H1 (cell line): ENCODE data around the gene RAB4B. TPM values are rescaled to one million over a fixed set of nuclear protein-coding genes. Genes with fewer than 3 reads are reported as not detected.
"Not testable (repeated sequence)": the region's sequence is repeated elsewhere in the genome, so short reads cannot be mapped to it uniquely, and the experiment has no call there.

Experiments used
- CTCF ChIA-PET: fragments of 300-600 bp; sonication (Branson Sonifier 250); formaldehyde crosslinking; loops from one replicate; lab custom pipeline; 2021; ENCODE audit not compliant: partially characterized antibody; lab: Charles Lee
- POLR2A ChIA-PET: fragments of 300-600 bp; sonication (Branson Sonifier 250); formaldehyde crosslinking; loops from one replicate; lab custom pipeline; 2021; ENCODE audit warnings: inconsistent platforms; ENCODE audit not compliant: partially characterized antibody; lab: Charles Lee
- DNase-seq, 2 experiments: peaks; one replicate each; pipeline versions ENCODE4 v3.0.0 to v3.0.0-alpha.2; 2010 to 2022; ENCODE audit warnings: low spot score in 2 of 2, low read depth in 1 of 2, mixed read lengths in 1 of 2
- FAIRE-seq: peaks from 2 replicates; lab custom pipeline; 2011; peaks lifted over from hg19 to GRCh38; lab: Jason Lieb, UNC
- H2AFZ ChIP-seq: 2 replicates; pipeline ENCODE4 v1.8.1; 2012; ENCODE audit warnings: low read length, inconsistent platforms
- H2AK5ac ChIP-seq: 2 replicates; pipeline ENCODE4 v1.6.1; 2013; ENCODE audit warnings: low read depth, low read length
- H2BK120ac ChIP-seq: replicated peaks from 2 replicates; pipeline ENCODE3; 2013; ENCODE audit warnings: low read depth, low read length, inconsistent platforms
- H2BK12ac ChIP-seq: 2 replicates; pipeline ENCODE4 v1.6.1; 2013; ENCODE audit warnings: low read depth, low read length
- H2BK15ac ChIP-seq: 2 replicates; pipeline ENCODE4 v1.6.1; 2013; ENCODE audit warnings: low read length
- H2BK20ac ChIP-seq: 2 replicates; pipeline ENCODE4 v1.6.1; 2013; ENCODE audit warnings: low read length
- H2BK5ac ChIP-seq: 2 replicates; pipeline ENCODE4 v1.6.1; 2013; ENCODE audit warnings: low read depth, low read length
- H3K14ac ChIP-seq: 2 replicates; pipeline ENCODE4 v1.6.1; 2013; ENCODE audit warnings: inconsistent platforms; ENCODE audit not compliant: insufficient read length
- H3K18ac ChIP-seq: 2 replicates; pipeline ENCODE4 v1.6.1; 2013; ENCODE audit warnings: low read length; ENCODE audit errors: extremely low read depth
- H3K23ac ChIP-seq: 2 replicates; pipeline ENCODE4 v1.6.1; 2013; ENCODE audit warnings: inconsistent platforms; ENCODE audit not compliant: insufficient read length
- H3K23me2 ChIP-seq: 2 replicates; pipeline ENCODE4 v1.6.1; 2013; ENCODE audit warnings: low read depth, low read length
- H3K27ac ChIP-seq: 2 replicates; pipeline ENCODE4 v1.6.1; 2011; ENCODE audit warnings: low read depth, low read length, inconsistent platforms
- H3K27me3 ChIP-seq, 4 experiments: replicated peaks in 1 of 4; 1 replicate in 1 of 4; 2 replicates in 3 of 4; pipeline versions ENCODE4 v1.6.1 to v1.8.1; 2011 to 2013; ENCODE audit warnings: low read length in 3 of 4, mild to moderate bottlenecking in 3 of 4, inconsistent platforms in 2 of 4, mixed read lengths in 2 of 4, moderate library complexity in 1 of 4; ENCODE audit not compliant: control insufficient read depth in 3 of 4, insufficient read depth in 3 of 4; ENCODE audit errors: extremely low read depth in 1 of 4
- H3K36me3 ChIP-seq, 4 experiments: 2 replicates each; pipeline versions ENCODE4 v1.6.1 to v1.8.1; 2011 to 2013; ENCODE audit warnings: mild to moderate bottlenecking in 4 of 4, low read length in 3 of 4, moderate library complexity in 2 of 4, control low read depth in 1 of 4, inconsistent platforms in 1 of 4; ENCODE audit not compliant: insufficient read depth in 4 of 4, control insufficient read depth in 2 of 4
- H3K4ac ChIP-seq: replicated peaks from 2 replicates; pipeline ENCODE3; 2013; ENCODE audit warnings: low read length, low read depth, mixed read lengths, inconsistent platforms; ENCODE audit not compliant: insufficient read length
- H3K4me1 ChIP-seq, 4 experiments: replicated peaks in 1 of 4; 1 replicate in 1 of 4; 2 replicates in 3 of 4; pipeline versions ENCODE4 v1.6.1 to v1.8.1; 2011 to 2013; ENCODE audit warnings: low read length in 3 of 4, inconsistent platforms in 2 of 4, mixed read lengths in 1 of 4; ENCODE audit not compliant: insufficient read depth in 4 of 4, control insufficient read depth in 3 of 4
- H3K4me2 ChIP-seq, 2 experiments: 2 replicates each; pipeline versions ENCODE4 v1.6.1 to v1.8.1; 2011 to 2013; ENCODE audit warnings: low read depth in 2 of 2, low read length in 2 of 2, control low read depth in 1 of 2, inconsistent platforms in 1 of 2, mild to moderate bottlenecking in 1 of 2; ENCODE audit not compliant: insufficient read depth in 1 of 2
- H3K4me3 ChIP-seq, 4 experiments: fragments of 200-600, 300-600 bp in 1 of 4; sonication (generic), shearing (Covaris generic), sonication (Bioruptor Twin) in 1 of 4; 2 replicates each; pipeline versions ENCODE4 v1.5.1 to v1.8.1; 2011 to 2016; ENCODE audit warnings: low read length in 4 of 4, low read depth in 3 of 4, control low read depth in 2 of 4, inconsistent platforms in 2 of 4, mild to moderate bottlenecking in 2 of 4, mixed read lengths in 1 of 4, moderate library complexity in 1 of 4; ENCODE audit not compliant: insufficient read depth in 2 of 4; ENCODE audit errors: extremely low read depth in 1 of 4
- H3K56ac ChIP-seq: replicated peaks from 2 replicates; pipeline ENCODE3; 2013; ENCODE audit warnings: low read depth, mild to moderate bottlenecking, mixed read lengths, low read length, inconsistent platforms; ENCODE audit not compliant: insufficient read length
- H3K79me1 ChIP-seq: 2 replicates; pipeline ENCODE4 v1.6.1; 2013; ENCODE audit warnings: low read depth, low read length, control low read depth
- H3K79me2 ChIP-seq, 2 experiments: 2 replicates each; pipeline versions ENCODE4 v1.6.1 to v1.8.1; 2012 to 2013; ENCODE audit warnings: low read length in 2 of 2, mild to moderate bottlenecking in 2 of 2, inconsistent platforms in 1 of 2; ENCODE audit not compliant: insufficient read depth in 2 of 2, control insufficient read depth in 1 of 2
- H3K9ac ChIP-seq, 4 experiments: replicated peaks in 1 of 4; 1 replicate in 1 of 4; 2 replicates in 3 of 4; pipeline versions ENCODE4 v1.6.1 to v1.8.1; 2011 to 2013; ENCODE audit warnings: low read depth in 3 of 4, low read length in 3 of 4, control low read depth in 2 of 4, mild to moderate bottlenecking in 2 of 4, moderate library complexity in 2 of 4, inconsistent platforms in 1 of 4; ENCODE audit errors: extremely low read depth in 1 of 4
- H3K9me3 ChIP-seq, 2 experiments: 2 replicates each; pipeline versions ENCODE4 v1.6.1 to v1.8.1; 2012 to 2013; ENCODE audit warnings: mild to moderate bottlenecking in 2 of 2, moderate library complexity in 2 of 2, control low read depth in 1 of 2, inconsistent platforms in 1 of 2, low read depth in 1 of 2, low read length in 1 of 2, mixed read lengths in 1 of 2; ENCODE audit not compliant: insufficient read depth in 2 of 2
- H4K20me1 ChIP-seq, 2 experiments: replicated peaks in 1 of 2; 2 replicates each; pipeline versions ENCODE3 to v1.8.1; 2011 to 2013; ENCODE audit warnings: inconsistent platforms in 2 of 2, low read length in 2 of 2, mild to moderate bottlenecking in 1 of 2; ENCODE audit not compliant: insufficient read depth in 2 of 2, control insufficient read depth in 1 of 2
- H4K5ac ChIP-seq: 2 replicates; pipeline ENCODE4 v1.6.1; 2013; ENCODE audit warnings: low read length, low read depth, mixed read lengths, inconsistent platforms; ENCODE audit not compliant: insufficient read length
- H4K8ac ChIP-seq: 2 replicates; pipeline ENCODE4 v1.8.0; 2013; ENCODE audit warnings: mild to moderate bottlenecking, moderate library complexity, low read length, inconsistent platforms; ENCODE audit not compliant: insufficient read depth; ENCODE audit errors: extremely low read depth
- H4K91ac ChIP-seq: replicated peaks from 2 replicates; pipeline ENCODE3; 2013; ENCODE audit warnings: low read length, mixed read lengths, inconsistent platforms; ENCODE audit not compliant: insufficient read length
- WGBS, 2 experiments: shearing (Covaris generic) in 1 of 2; methylation state at CpG; one replicate each; pipeline versions ENCODE4 v1.1.6 to v1.1.7; 2013 to 2015; ENCODE audit warnings: low lambda C conversion rate in 2 of 2, mixed read lengths in 2 of 2, inconsistent platforms in 1 of 2, low coverage in 1 of 2, missing lambda C conversion rate in 1 of 2; ENCODE audit not compliant: insufficient replicate concordance in 2 of 2, insufficient coverage in 1 of 2, insufficient read length in 1 of 2; ENCODE audit errors: extremely low coverage in 1 of 2, missing lambda C conversion rate in 1 of 2; 5-methylcytosine and 5-hydroxymethylcytosine counted together
- polyA plus RNA-seq, 7 experiments: library from polyadenylated mRNA; depleted of rRNA in 3 of 7; stranded (reverse) in 5 of 7; unstranded in 2 of 7; fragments of >200 nt in 5 of 7; fragments of 200-250 nt in 2 of 7; gene quantifications; 1 replicate in 5 of 7; 2 replicates in 1 of 7; 4 replicates in 1 of 7; pipeline versions ENCODE4 v1.2.1 to v1.2.3, GENCODE V29; 2011 to 2013; ENCODE audit warnings: missing spikeins in 2 of 7, mixed read lengths in 2 of 7
- total RNA-seq: library from RNA; stranded (reverse); fragmentation: NEBNext Ultra II Directional; extraction: Animal tissue kit (Norgen Biotek cat#: 25700); gene quantifications from 2 replicates; pipeline ENCODE4 v1.2.1, GENCODE V29; 2021

RAB4B gene
- total and polyA plus RNA-seq, 2 of the 8 experiments (the other 6 are each of a cell fraction or from before 2014, with no cell fraction given): 15.9 to 28.6 TPM

DNA sequence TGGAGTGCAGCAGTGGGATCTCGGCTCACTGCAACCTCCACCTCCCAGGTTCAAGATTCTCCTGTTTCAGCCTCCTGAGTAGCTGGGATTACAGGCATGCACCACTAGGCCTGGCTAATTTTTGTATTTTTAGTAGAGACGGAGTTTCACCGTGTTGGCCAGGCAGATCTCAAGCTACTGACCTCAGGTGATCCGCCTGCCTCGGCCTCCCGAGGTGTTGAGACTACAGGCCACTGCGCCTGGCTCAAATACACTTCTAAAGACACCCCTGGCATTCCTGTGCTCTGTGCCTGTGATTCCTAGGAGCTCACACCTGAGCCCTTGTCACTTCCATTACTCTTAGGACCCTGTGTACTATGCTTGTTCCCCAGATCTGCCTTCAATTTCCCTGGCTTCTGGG is 34.5 kb downstream of the RAB4B start:
- H3K79me1 ChIP-seq, H2BK12ac ChIP-seq, H2BK5ac ChIP-seq, H3K4ac ChIP-seq, H4K5ac ChIP-seq, H3K27ac ChIP-seq, H3K9me3 ChIP-seq, H2AFZ ChIP-seq, H4K8ac ChIP-seq, H3K14ac ChIP-seq, DNase-seq, H3K9ac ChIP-seq, H3K23ac ChIP-seq, H4K91ac ChIP-seq, H2BK20ac ChIP-seq, H3K56ac ChIP-seq, H2BK120ac ChIP-seq, H3K18ac ChIP-seq, FAIRE-seq, H3K27me3 ChIP-seq, H2AK5ac ChIP-seq, H3K79me2 ChIP-seq: not testable (repeated sequence)
- H3K36me3 ChIP-seq: peaks cover 0 to 12% (median 11%) of the 10 kb centered on the region in 4 experiments; a peak in 5 of 8 replicates
- peaks cover 13% of the 10 kb centered on the region in 2 experiments for H4K20me1 ChIP-seq
- H3K23me2 ChIP-seq: peaks cover 12% of the 10 kb centered on the region; the same call in 1 of the 2 replicates
- ChIA-PET POLR2A (interaction anchor here (1.9 to 2.1 kb wide), 2 partner anchors 10 to 34 kb away, joined by 9 to 11 read pairs; partner anchors contain the start of gene RAB4B), CTCF (interaction anchor here (0.6 kb wide), 1 partner anchor 450 kb away, joined by 3 read pairs; no protein-coding TSS in a partner anchor)
- H3K4me2 ChIP-seq: peak overlapping the region in 1 of 2 experiments; percentile 94; a peak in 2 of 4 replicates
- 87% methylated on average over 7 of the region's 7 CpGs; no CpG with 5 or more reads in 1 of the 2 experiments for WGBS, 2 experiments
- H2BK15ac ChIP-seq: 0 out of 2 replicates have a peak overlapping the region, but pooled peaks have one; percentile 12
- peaks cover 2 to 14% (median 6%) of the 10 kb centered on the region in 4 experiments; a peak in 6 of 7 replicates for H3K4me1 ChIP-seq
- H3K4me3 ChIP-seq: peak overlapping the region in 1 of 4 experiments; percentile 65; a peak in 1 of 8 replicates
